GM12878 (cell line): ENCODE data around the gene HCCS. TPM values are rescaled to one million over a fixed set of nuclear protein-coding genes. Genes with fewer than 3 reads are reported as not detected.
A peak's percentile ranks its signal among the peaks of the same experiment; 100 is the strongest.

ENCODE experiments used
- ATAC-seq: fragments of 200-7000 bp; cut with Tn5 transposase; 3 replicates; pipeline ENCODE4 v1.9.1; 2020; ENCODE audit warnings: mild to moderate bottlenecking, moderate library complexity
- BruUV-seq: library from RNA; stranded (reverse); fragments of 400-500 nt; replicated peaks from 2 replicates; lab custom pipeline; 2021; lab: Mats Ljungman, UMichigan
- CTCF ChIA-PET: fragments of 300-600 bp; sonication (Branson Sonifier 250); formaldehyde crosslinking; extraction: SDS; loops from one replicate; lab custom pipeline; 2021; ENCODE audit warnings: inconsistent platforms; lab: Yijun Ruan, JAX
- POLR2A ChIA-PET: fragments of 350-600 bp; formaldehyde crosslinking; extraction: SDS; loops from one replicate; lab custom pipeline; 2021; ENCODE audit warnings: inconsistent platforms; lab: Charles Lee
- RAD21 ChIA-PET: fragments of 300-600 bp; sonication (Branson Sonifier 250); formaldehyde crosslinking; loops from one replicate; lab custom pipeline; 2023; ENCODE audit warnings: antibody characterized with exemption; ENCODE audit not compliant: unreplicated experiment; lab: Charles Lee
- SMC1A ChIA-PET: fragments of 300-600 bp; sonication (Branson Sonifier 250); formaldehyde crosslinking; loops from one replicate; lab custom pipeline; 2023; ENCODE audit not compliant: unreplicated experiment, uncharacterized antibody; lab: Charles Lee
- DNase-seq: peaks from one replicate; pipeline ENCODE4 v3.0.0-alpha.2; 2011; ENCODE audit warnings: low read depth, low spot score
- FAIRE-seq: peaks from 3 replicates; lab custom pipeline; 2011; peaks lifted over from hg19 to GRCh38; lab: Jason Lieb, UNC
- H2AFZ ChIP-seq: 2 replicates; pipeline ENCODE4 v1.6.0; 2011; ENCODE audit warnings: low read depth, low read length, control low read depth; ENCODE audit not compliant: control insufficient read depth
- H3K27ac ChIP-seq: 2 replicates; pipeline ENCODE4 v1.5.1; 2011; ENCODE audit warnings: control low read depth; ENCODE audit not compliant: control insufficient read depth, insufficient read depth
- H3K27me3 ChIP-seq, 2 experiments: replicated peaks in 1 of 2; 2 replicates each; pipeline versions ENCODE4 v1.6.0 to v1.6.1; 2011; ENCODE audit warnings: low read length in 1 of 2; ENCODE audit not compliant: control insufficient read depth in 2 of 2, insufficient read depth in 2 of 2
- H3K36me3 ChIP-seq, 2 experiments: 2 replicates each; pipeline ENCODE4 v1.5.1; 2011; ENCODE audit warnings: low read length in 1 of 2; ENCODE audit not compliant: control insufficient read depth in 2 of 2, insufficient read depth in 2 of 2
- H3K4me1 ChIP-seq: 2 replicates; pipeline ENCODE4 v1.6.1; 2011; ENCODE audit warnings: mild to moderate bottlenecking, low read length, moderate library complexity, mixed read lengths; ENCODE audit not compliant: control insufficient read depth, insufficient read depth
- H3K4me2 ChIP-seq: 2 replicates; pipeline ENCODE4 v1.6.0; 2011; ENCODE audit warnings: control low read depth; ENCODE audit not compliant: control insufficient read depth, insufficient read depth
- H3K4me3 ChIP-seq: fragments of 200-600 bp; sonication (generic); 2 replicates; pipeline ENCODE4 v1.5.1; 2016
- H3K79me2 ChIP-seq: 2 replicates; pipeline ENCODE4 v1.6.0; 2011; ENCODE audit warnings: low read length; ENCODE audit not compliant: control insufficient read depth, insufficient read depth
- H3K9ac ChIP-seq: 2 replicates; pipeline ENCODE4 v1.8.0; 2011; ENCODE audit warnings: low read length, control low read depth, mixed read lengths; ENCODE audit not compliant: control insufficient read depth, insufficient read depth
- H3K9me3 ChIP-seq: replicated peaks from 3 replicates; pipeline ENCODE4 v1.5.1; 2011; ENCODE audit warnings: mild to moderate bottlenecking, low read length; ENCODE audit not compliant: control insufficient read depth, insufficient read depth
- H4K20me1 ChIP-seq: 2 replicates; pipeline ENCODE4 v1.6.0; 2011; ENCODE audit not compliant: control insufficient read depth, insufficient read depth
- ELK1 ChIP-seq: IDR thresholded peaks from 2 replicates; pipeline ENCODE4 v1.6.1; 2012; ENCODE audit warnings: low read depth, low read length, improper control_type of control experiment
- FOXK2 ChIP-seq: fragments of 450-650 bp; IDR thresholded peaks from 2 replicates; pipeline ENCODE4 v1.6.1; 2017; ENCODE audit warnings: mild to moderate bottlenecking, moderate library complexity
- GABPA ChIP-seq: IDR thresholded peaks from 2 replicates; pipeline ENCODE4 v1.6.1; 2014; ENCODE audit warnings: antibody characterized with exemption, low read depth, mild to moderate bottlenecking, inconsistent platforms
- RAD21 ChIP-seq: IDR thresholded peaks from 2 replicates; pipeline ENCODE4 v1.6.1; 2011; ENCODE audit warnings: mild to moderate bottlenecking, low read depth, low read length, moderate library complexity; ENCODE audit not compliant: insufficient read depth
- SMC3 ChIP-seq: IDR thresholded peaks from 2 replicates; pipeline ENCODE4 v1.6.1; 2011; ENCODE audit warnings: low read length, improper control_type of control experiment, borderline replicate concordance
- ZNF384 ChIP-seq: IDR thresholded peaks from 2 replicates; pipeline ENCODE4 v1.6.1; 2012; ENCODE audit warnings: low read depth, mild to moderate bottlenecking, low read length, improper control_type of control experiment, borderline replicate concordance
- WGBS: methylation state at CpG from one replicate; pipeline ENCODE4 v1.1.6; 2016; ENCODE audit warnings: low lambda C conversion rate; ENCODE audit not compliant: insufficient replicate concordance, insufficient coverage; ENCODE audit errors: missing lambda C conversion rate; 5-methylcytosine and 5-hydroxymethylcytosine counted together
- in situ Hi-C: fragments of 300-500 bp; cut with MboI; formaldehyde crosslinking; loops from 9 replicates; pipeline ENCODE4 v1.14.3; 2018; ENCODE audit warnings: mixed read lengths
- intact Hi-C: fragments of 100-400 bp; cut with micrococcal nuclease; formaldehyde crosslinking; loops from one replicate; pipeline ENCODE4 v1.14.2; 2022; ENCODE audit not compliant: unreplicated experiment
- polyA plus RNA-seq, 11 experiments: library from polyadenylated mRNA; depleted of rRNA in 4 of 11; unstranded in 6 of 11; stranded (reverse) in 5 of 11; fragments of >200 nt; fragmentation: Nextera tagmentation in 4 of 11; fragmentation: Illumina TruSeq in 1 of 11; extraction: Ambion mirVana in 4 of 11; extraction: Trizol in 1 of 11; gene quantifications; 1 replicate in 1 of 11; 2 replicates in 10 of 11; pipeline versions ENCODE4 v1.2.1 to v1.2.3, GENCODE V29; 2011 to 2016; ENCODE audit warnings: inconsistent platforms in 2 of 11, missing spikeins in 2 of 11, low read depth in 1 of 11
- total RNA-seq, 4 experiments: library from RNA; depleted of rRNA in 3 of 4; stranded (reverse); fragments of >200 nt in 3 of 4; fragmentation: Illumina TruSeq in 1 of 4; extraction: Trizol in 1 of 4; gene quantifications; 2 replicates each; pipeline versions ENCODE4 v1.2.1 to v1.2.3, GENCODE V29; 2013 to 2021
- TF ChIP-seq, protein P1 (sequence below): fragments of 450-650 bp; IDR thresholded peaks from 2 replicates; pipeline ENCODE4 v1.6.1; 2016; ENCODE audit warnings: mild to moderate bottlenecking, moderate library complexity, borderline replicate concordance
- TF ChIP-seq, protein P2 (sequence below), 3 experiments: IDR thresholded peaks in 2 of 3; conservative IDR thresholded peaks in 1 of 3; 2 replicates each; pipeline ENCODE4 v1.5.1; 2011; ENCODE audit warnings: low read depth in 3 of 3, low read length in 3 of 3, mild to moderate bottlenecking in 3 of 3, control low read depth in 2 of 3, moderate library complexity in 2 of 3, inconsistent platforms in 1 of 3, mixed read lengths in 1 of 3; ENCODE audit not compliant: control insufficient read depth in 2 of 3, insufficient read depth in 1 of 3; ENCODE audit errors: extremely low read depth in 1 of 3

HCCS gene
- total and polyA plus RNA-seq, 10 of the 15 experiments (the other 5 are each of a cell fraction or from before 2014, with no cell fraction given) = 11.8 to 69.6 (median 36.9) TPM

- TF ChIP-seq, protein P1, sequence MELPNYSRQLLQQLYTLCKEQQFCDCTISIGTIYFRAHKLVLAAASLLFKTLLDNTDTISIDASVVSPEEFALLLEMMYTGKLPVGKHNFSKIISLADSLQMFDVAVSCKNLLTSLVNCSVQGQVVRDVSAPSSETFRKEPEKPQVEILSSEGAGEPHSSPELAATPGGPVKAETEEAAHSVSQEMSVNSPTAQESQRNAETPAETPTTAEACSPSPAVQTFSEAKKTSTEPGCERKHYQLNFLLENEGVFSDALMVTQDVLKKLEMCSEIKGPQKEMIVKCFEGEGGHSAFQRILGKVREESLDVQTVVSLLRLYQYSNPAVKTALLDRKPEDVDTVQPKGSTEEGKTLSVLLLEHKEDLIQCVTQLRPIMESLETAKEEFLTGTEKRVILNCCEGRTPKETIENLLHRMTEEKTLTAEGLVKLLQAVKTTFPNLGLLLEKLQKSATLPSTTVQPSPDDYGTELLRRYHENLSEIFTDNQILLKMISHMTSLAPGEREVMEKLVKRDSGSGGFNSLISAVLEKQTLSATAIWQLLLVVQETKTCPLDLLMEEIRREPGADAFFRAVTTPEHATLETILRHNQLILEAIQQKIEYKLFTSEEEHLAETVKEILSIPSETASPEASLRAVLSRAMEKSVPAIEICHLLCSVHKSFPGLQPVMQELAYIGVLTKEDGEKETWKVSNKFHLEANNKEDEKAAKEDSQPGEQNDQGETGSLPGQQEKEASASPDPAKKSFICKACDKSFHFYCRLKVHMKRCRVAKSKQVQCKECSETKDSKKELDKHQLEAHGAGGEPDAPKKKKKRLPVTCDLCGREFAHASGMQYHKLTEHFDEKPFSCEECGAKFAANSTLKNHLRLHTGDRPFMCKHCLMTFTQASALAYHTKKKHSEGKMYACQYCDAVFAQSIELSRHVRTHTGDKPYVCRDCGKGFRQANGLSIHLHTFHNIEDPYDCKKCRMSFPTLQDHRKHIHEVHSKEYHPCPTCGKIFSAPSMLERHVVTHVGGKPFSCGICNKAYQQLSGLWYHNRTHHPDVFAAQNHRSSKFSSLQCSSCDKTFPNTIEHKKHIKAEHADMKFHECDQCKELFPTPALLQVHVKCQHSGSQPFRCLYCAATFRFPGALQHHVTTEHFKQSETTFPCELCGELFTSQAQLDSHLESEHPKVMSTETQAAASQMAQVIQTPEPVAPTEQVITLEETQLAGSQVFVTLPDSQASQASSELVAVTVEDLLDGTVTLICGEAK = no peak
- TF ChIP-seq FOXK2 (no peak), GABPA (no peak)
These were observed 24.5 kb downstream of the HCCS start (continued) for GRCh38 chrX:11135564-11136185.

DNA sequence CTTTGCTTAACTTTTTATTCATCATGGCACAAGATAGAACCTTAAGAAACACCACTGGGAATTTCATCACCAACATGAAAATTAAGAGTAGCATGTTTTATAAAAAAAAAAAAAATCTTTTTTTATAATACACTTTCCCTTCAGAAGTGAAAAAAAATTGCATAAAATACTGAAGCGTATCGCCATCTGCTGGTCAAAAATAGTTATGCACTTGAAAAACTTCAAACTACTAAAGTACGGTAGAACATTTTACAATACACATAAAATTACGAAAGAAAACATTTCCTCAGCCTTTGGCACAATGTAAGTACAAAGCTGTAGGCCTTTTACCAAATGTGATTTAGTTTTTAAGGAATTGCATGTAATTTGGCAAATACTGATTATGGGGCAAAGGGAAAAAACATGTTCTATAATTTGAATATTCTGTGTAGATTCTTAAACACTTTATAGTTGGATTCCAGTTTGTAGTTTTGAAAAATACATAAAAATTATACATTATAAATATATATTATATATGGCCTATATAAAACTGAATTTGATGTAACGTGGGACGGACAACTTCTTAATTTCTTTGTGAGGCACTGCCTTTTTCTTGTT lies 26.5 kb downstream of the HCCS start:
- no peaks in the 10 kb centered on the region for H3K79me2 ChIP-seq
- H3K4me1 ChIP-seq = no peaks in the 10 kb centered on the region
- no peaks in the 10 kb centered on the region for H3K36me3 ChIP-seq
- H3K4me2 ChIP-seq = no peak overlapping the region
- no peaks in the 10 kb centered on the region for H3K27me3 ChIP-seq
- ChIA-PET CTCF (interaction anchor here (0.7 to 5.5 kb wide), 8 partner anchors 11 to 948 kb away, joined by 3 to 62 read pairs (median 5); no protein-coding TSS in a partner anchor), POLR2A (no interaction called here), RAD21 (interaction anchor here (1.0 to 1.5 kb wide), 2 partner anchors 45 to 413 kb away, joined by 3 read pairs; no protein-coding TSS in a partner anchor), SMC1A (interaction anchor here (0.6 to 3.3 kb wide), 3 partner anchors 284 to 948 kb away, joined by 3 to 23 read pairs (median 3); no protein-coding TSS in a partner anchor)
- no peak overlapping the region for H3K9ac ChIP-seq
- 45% methylated on average over 6 of the region's 6 CpGs for WGBS
- intact Hi-C loops (loop anchor here (1.0 to 2.0 kb wide), 2 partner anchors 415 to 947 kb away; no protein-coding TSS in a partner anchor), in situ Hi-C loops (no loop called here)
- H3K9me3 ChIP-seq = no peaks in the 10 kb centered on the region
- no peak overlapping the region for H2AFZ ChIP-seq
- H3K4me3 ChIP-seq = no peak overlapping the region
- ATAC-seq = no peak
- peak; percentile 41 for FAIRE-seq
- no peaks in the 10 kb centered on the region for H4K20me1 ChIP-seq
- no TSS peak for BruUV-seq
- no peak for DNase-seq
- peak; percentile 55 for TF ChIP-seq RAD21
- TF ChIP-seq, protein P2, sequence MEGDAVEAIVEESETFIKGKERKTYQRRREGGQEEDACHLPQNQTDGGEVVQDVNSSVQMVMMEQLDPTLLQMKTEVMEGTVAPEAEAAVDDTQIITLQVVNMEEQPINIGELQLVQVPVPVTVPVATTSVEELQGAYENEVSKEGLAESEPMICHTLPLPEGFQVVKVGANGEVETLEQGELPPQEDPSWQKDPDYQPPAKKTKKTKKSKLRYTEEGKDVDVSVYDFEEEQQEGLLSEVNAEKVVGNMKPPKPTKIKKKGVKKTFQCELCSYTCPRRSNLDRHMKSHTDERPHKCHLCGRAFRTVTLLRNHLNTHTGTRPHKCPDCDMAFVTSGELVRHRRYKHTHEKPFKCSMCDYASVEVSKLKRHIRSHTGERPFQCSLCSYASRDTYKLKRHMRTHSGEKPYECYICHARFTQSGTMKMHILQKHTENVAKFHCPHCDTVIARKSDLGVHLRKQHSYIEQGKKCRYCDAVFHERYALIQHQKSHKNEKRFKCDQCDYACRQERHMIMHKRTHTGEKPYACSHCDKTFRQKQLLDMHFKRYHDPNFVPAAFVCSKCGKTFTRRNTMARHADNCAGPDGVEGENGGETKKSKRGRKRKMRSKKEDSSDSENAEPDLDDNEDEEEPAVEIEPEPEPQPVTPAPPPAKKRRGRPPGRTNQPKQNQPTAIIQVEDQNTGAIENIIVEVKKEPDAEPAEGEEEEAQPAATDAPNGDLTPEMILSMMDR (IDR thresholded peaks at IDR 0.05 in 2 of 3, conservative IDR thresholded peaks at IDR 0.05 in 1 of 3; ENCODE audit: control insufficient read depth in 2 of 3, extremely low read depth in 1 of 3, insufficient read depth in 1 of 3, low read depth in 3 of 3, low read length in 3 of 3) = peak; percentile 52 to 60 (median 54)
- TF ChIP-seq ZNF384 = peak; percentile 82
- TF ChIP-seq SMC3 = peak; percentile 60; the same call in 1 of the 2 replicates
- no peak for TF ChIP-seq ELK1
- H3K27ac ChIP-seq = no peak overlapping the region
